Neural progenitor cell (in vitro differentiated cells): Measurements from ENCODE around the gene PPP2CA. TPM values are rescaled to one million over a fixed set of nuclear protein-coding genes. Genes with fewer than 3 reads are reported as not detected.

ENCODE experiments used
- DNase-seq: peaks from one replicate; pipeline ENCODE4 v3.0.0-alpha.2; 2016; ENCODE audit warnings: low spot score
- H2AFZ ChIP-seq: fragments of 200-600 bp; sonication (generic); replicated peaks from 2 replicates; pipeline ENCODE4 v1.6.1; 2016; ENCODE audit warnings: antibody characterized with exemption
- H3F3A ChIP-seq: fragments of 200-600 bp; sonication (generic); 2 replicates; pipeline ENCODE4 v1.6.1; 2016; ENCODE audit warnings: antibody characterized with exemption, low read depth
- H3K27ac ChIP-seq: fragments of 200-600 bp; sonication (generic); 2 replicates; pipeline ENCODE4 v1.5.1; 2016; ENCODE audit warnings: mild to moderate bottlenecking
- H3K27me3 ChIP-seq: fragments of 200-600 bp; sonication (generic); 2 replicates; pipeline ENCODE4 v1.6.1; 2016; ENCODE audit warnings: mild to moderate bottlenecking, moderate library complexity
- H3K36me3 ChIP-seq: fragments of 200-600 bp; sonication (generic); 2 replicates; pipeline ENCODE4 v1.5.1; 2016
- H3K4me1 ChIP-seq: fragments of 200-600 bp; sonication (generic); 2 replicates; pipeline ENCODE4 v1.6.1; 2016; ENCODE audit warnings: mixed run types
- H3K4me2 ChIP-seq: fragments of 200-600 bp; sonication (generic); 2 replicates; pipeline ENCODE4 v1.6.1; 2016
- H3K4me3 ChIP-seq: fragments of 200-600 bp; sonication (generic); 2 replicates; pipeline ENCODE4 v1.5.1; 2016
- H3K79me2 ChIP-seq: fragments of 200-600 bp; sonication (generic); 2 replicates; pipeline ENCODE4 v1.6.1; 2016; ENCODE audit warnings: low read depth
- H3K9ac ChIP-seq: fragments of 200-600 bp; sonication (generic); 2 replicates; pipeline ENCODE4 v1.6.1; 2016
- H3K9me3 ChIP-seq: fragments of 200-600 bp; sonication (generic); 2 replicates; pipeline ENCODE4 v1.5.1; 2016; ENCODE audit warnings: low read depth
- H4K20me1 ChIP-seq: fragments of 200-600 bp; sonication (generic); 2 replicates; pipeline ENCODE4 v1.6.1; 2016; ENCODE audit warnings: low read depth
- H3K27ac Mint-ChIP-seq: 3 replicates; pipeline ENCODE4 v1.8.0; 2021; ENCODE audit warnings: mixed read lengths
- H3K27me3 Mint-ChIP-seq: 2 replicates; pipeline ENCODE4 v1.8.0; 2022; ENCODE audit warnings: low read depth, mild to moderate bottlenecking, inconsistent platforms, moderate library complexity, mixed read lengths; ENCODE audit not compliant: insufficient read depth
- H3K36me3 Mint-ChIP-seq: 3 replicates; pipeline ENCODE4 v1.8.0; 2021; ENCODE audit warnings: mixed read lengths
- H3K4me1 Mint-ChIP-seq: 3 replicates; pipeline ENCODE4 v1.8.0; 2021; ENCODE audit warnings: mixed read lengths
- H3K4me3 Mint-ChIP-seq: 3 replicates; pipeline ENCODE4 v1.8.0; 2021; ENCODE audit warnings: mild to moderate bottlenecking, moderate library complexity, mixed read lengths
- H3K9me3 Mint-ChIP-seq: 3 replicates; pipeline ENCODE4 v1.8.0; 2020; ENCODE audit warnings: mixed read lengths
- EZH2 ChIP-seq: fragments of 200-600 bp; sonication (generic); IDR thresholded peaks from 2 replicates; pipeline ENCODE4 v1.6.1; 2017; ENCODE audit warnings: antibody characterized with exemption, mild to moderate bottlenecking, moderate library complexity
- EZH2phosphoT487 ChIP-seq: fragments of 200-600 bp; sonication (generic); IDR thresholded peaks from 2 replicates; pipeline ENCODE4 v1.6.1; 2017; ENCODE audit warnings: antibody characterized with exemption
- total RNA-seq: library from RNA; depleted of rRNA; stranded (reverse); fragments of >200 nt; gene quantifications from 2 replicates; pipeline ENCODE4 v1.2.3, GENCODE V29; 2015; ENCODE audit warnings: low replicate concordance
- TF ChIP-seq, protein P1 (sequence below): fragments of 200-600 bp; sonication (generic); IDR thresholded peaks from 2 replicates; pipeline ENCODE4 v1.5.1; 2017; ENCODE audit warnings: antibody characterized with exemption, mild to moderate bottlenecking

PPP2CA gene
- total RNA-seq, 1 donor from 2014 or later: 216 TPM

DNA sequence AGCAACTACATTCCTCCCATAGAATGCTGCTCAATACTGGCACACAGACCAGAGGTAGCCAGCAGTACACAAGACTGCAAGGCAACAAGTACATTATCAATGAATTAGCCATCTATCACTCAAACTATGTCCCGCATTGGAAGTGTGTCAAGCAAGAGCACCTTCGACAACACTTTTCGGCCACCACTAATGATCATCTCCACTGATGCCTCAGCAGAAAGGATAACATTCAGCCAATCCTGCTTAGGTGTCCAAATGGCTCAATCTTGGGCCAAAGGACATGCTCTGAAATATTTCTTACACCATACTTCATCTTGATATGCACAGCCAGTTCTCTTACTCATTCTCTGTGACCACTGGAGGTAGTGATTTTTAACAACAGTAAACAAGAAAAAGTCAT lies 74.2 kb downstream of the PPP2CA start:
- Histone ChIP-seq H2AFZ (no peak overlapping the region), H3K9ac (no peak overlapping the region), H3K9me3 (no peaks in the 10 kb centered on the region), H3K4me3 (no peak overlapping the region), H3F3A (peaks cover 7% of the 10 kb centered on the region), H3K79me2 (peaks cover 6% of the 10 kb centered on the region), H3K27ac (no peak overlapping the region), H3K27me3 (no peaks in the 10 kb centered on the region), H3K4me1 (no peaks in the 10 kb centered on the region), H3K4me2 (no peak overlapping the region), H3K36me3 (peaks cover 3% of the 10 kb centered on the region), H4K20me1 (peaks cover 60% of the 10 kb centered on the region)
- Mint-ChIP-seq H3K4me3 (no peak overlapping the region), H3K27ac (no peak overlapping the region), H3K27me3 (peaks cover 3% of the 10 kb centered on the region), H3K9me3 (no peaks in the 10 kb centered on the region), H3K36me3 (peaks cover 31% of the 10 kb centered on the region), H3K4me1 (no peaks in the 10 kb centered on the region)
- no peak for TF ChIP-seq EZH2
- no peak for TF ChIP-seq EZH2phosphoT487
- TF ChIP-seq, protein P1, sequence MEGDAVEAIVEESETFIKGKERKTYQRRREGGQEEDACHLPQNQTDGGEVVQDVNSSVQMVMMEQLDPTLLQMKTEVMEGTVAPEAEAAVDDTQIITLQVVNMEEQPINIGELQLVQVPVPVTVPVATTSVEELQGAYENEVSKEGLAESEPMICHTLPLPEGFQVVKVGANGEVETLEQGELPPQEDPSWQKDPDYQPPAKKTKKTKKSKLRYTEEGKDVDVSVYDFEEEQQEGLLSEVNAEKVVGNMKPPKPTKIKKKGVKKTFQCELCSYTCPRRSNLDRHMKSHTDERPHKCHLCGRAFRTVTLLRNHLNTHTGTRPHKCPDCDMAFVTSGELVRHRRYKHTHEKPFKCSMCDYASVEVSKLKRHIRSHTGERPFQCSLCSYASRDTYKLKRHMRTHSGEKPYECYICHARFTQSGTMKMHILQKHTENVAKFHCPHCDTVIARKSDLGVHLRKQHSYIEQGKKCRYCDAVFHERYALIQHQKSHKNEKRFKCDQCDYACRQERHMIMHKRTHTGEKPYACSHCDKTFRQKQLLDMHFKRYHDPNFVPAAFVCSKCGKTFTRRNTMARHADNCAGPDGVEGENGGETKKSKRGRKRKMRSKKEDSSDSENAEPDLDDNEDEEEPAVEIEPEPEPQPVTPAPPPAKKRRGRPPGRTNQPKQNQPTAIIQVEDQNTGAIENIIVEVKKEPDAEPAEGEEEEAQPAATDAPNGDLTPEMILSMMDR: no peak
- no peak for DNase-seq

DNA sequence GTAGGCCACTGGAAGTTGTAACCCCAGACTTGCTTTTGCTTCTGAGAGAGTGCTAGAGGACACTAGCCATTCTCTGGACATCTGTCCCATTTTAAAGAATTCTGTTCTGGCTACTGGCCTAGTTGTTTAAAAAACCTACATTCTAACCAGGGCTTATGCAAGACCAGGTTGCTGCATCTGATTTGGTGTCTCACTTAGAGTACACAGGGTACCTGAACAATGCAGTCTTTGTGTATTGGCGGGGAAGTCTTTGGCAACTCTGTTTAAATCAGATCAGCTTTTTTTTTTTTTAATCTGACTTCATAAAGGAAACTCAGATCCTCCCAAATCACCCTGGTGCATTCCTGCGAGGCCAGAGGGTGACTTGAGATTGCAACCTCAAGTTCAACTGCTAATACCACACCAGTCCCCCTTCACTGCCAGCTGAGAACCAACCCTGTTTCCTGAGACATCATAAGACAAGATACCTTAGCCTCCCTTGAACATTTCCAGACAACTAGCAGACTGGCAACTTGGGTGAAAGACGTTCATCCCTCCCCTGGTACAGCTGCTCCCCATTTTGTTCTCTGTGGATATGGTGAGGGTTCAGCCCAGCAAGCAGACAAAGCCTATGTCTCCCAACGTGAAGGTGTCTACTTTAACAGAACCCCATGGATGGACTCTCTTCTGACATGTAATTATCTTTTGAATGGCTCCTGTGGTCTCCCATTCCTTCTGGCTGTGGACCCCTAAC lies 76.1 kb downstream of the PPP2CA start:
- H3K27ac Mint-ChIP-seq: peak overlapping the region; percentile 9
- H3K27me3 Mint-ChIP-seq: peaks cover 5% of the 10 kb centered on the region
- no peaks in the 10 kb centered on the region for H3K9me3 ChIP-seq
- H3F3A ChIP-seq: peaks cover 13% of the 10 kb centered on the region
- peaks cover 16% of the 10 kb centered on the region for H3K79me2 ChIP-seq
- H3K4me2 ChIP-seq: no peak overlapping the region
- no peak for DNase-seq
- no peak overlapping the region for H3K27ac ChIP-seq
- H3K9me3 Mint-ChIP-seq: no peaks in the 10 kb centered on the region
- TF ChIP-seq EZH2phosphoT487 (no peak), EZH2 (no peak)
- TF ChIP-seq, protein P1: no peak
- H3K4me1 ChIP-seq: no peaks in the 10 kb centered on the region
- no peaks in the 10 kb centered on the region for H3K27me3 ChIP-seq
- no peak overlapping the region for H3K4me3 Mint-ChIP-seq
- H3K4me3 ChIP-seq: no peak overlapping the region
- no peaks in the 10 kb centered on the region for H3K4me1 Mint-ChIP-seq
- no peak overlapping the region for H3K9ac ChIP-seq
- H3K36me3 ChIP-seq: no peaks in the 10 kb centered on the region
- peaks cover 33% of the 10 kb centered on the region for H3K36me3 Mint-ChIP-seq
- H2AFZ ChIP-seq: no peak overlapping the region
- peaks cover 75% of the 10 kb centered on the region for H4K20me1 ChIP-seq

DNA sequence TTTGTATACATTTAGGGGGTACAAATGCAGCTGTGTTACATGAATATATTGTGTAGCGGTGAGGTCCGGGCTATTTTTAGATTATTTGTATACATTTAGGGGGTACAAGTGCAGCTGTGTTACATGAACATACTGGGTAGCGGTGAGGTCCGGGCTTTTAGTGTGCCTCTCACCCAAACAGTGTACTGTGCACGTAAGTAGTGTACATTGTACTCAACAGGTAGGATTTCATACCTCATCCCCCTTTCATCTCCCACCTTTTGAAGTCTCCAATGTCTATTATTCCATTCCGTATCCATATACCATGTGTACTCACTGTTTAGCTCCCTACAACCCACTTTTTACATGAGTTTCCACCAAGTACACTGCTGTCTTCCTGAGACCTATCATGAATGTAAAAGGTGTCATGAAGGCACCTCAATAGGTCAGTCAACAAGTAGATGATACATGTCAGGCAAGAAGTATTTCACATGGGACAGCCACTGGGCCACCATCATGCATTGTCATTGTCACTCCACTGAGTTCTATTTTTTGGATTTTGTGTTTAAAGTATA lies 76.8 kb downstream of the PPP2CA start:
- H3K4me1 ChIP-seq: no peaks in the 10 kb centered on the region
- Mint-ChIP-seq H3K36me3 (peaks cover 35% of the 10 kb centered on the region), H3K27ac (no peak overlapping the region), H3K4me1 (no peaks in the 10 kb centered on the region), H3K4me3 (no peak overlapping the region), H3K9me3 (no peaks in the 10 kb centered on the region), H3K27me3 (peaks cover 6% of the 10 kb centered on the region)
- H3K27me3 ChIP-seq: no peaks in the 10 kb centered on the region
- peaks cover 75% of the 10 kb centered on the region for H4K20me1 ChIP-seq
- H2AFZ ChIP-seq: no peak overlapping the region
- H3K9me3 ChIP-seq: no peaks in the 10 kb centered on the region
- DNase-seq: no peak
- peaks cover 16% of the 10 kb centered on the region for H3K79me2 ChIP-seq
- H3K36me3 ChIP-seq: no peaks in the 10 kb centered on the region
- TF ChIP-seq EZH2: no peak
- TF ChIP-seq, protein P1: no peak
- no peak for TF ChIP-seq EZH2phosphoT487
- H3F3A ChIP-seq: peaks cover 13% of the 10 kb centered on the region
- H3K4me3 ChIP-seq: no peak overlapping the region
- no peak overlapping the region for H3K9ac ChIP-seq
- H3K27ac ChIP-seq: no peak overlapping the region
- no peak overlapping the region for H3K4me2 ChIP-seq
